ENCODE results near the gene COX10.

COX10 gene

DNA sequence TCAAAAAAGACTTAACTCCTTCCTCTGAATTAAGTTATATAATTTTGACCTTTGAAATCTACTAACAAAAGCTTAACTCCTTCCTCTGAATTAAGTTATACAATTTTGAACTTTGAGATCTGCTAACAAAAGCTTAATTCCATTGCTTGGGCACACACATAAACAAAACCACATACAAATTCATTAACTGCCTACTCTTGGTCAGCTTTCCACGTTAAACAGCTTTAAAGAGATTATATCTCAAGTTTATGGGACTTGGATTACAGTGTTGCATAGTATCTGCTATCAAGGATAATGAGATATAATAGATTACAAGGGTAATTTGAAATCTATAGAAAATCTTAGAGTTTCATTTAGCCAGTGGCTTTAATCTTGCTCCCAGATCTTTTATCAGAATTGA lies 23.5 kb downstream of the COX10 start:
- H3K4me1 ChIP-seq (ENCODE audit: control insufficient read depth, insufficient read depth, low read length, poor library complexity, severe bottlenecking) = no peaks in the 10 kb centered on the region
- H3K9me3 ChIP-seq (ENCODE audit: control insufficient read depth, low read length) = no peaks in the 10 kb centered on the region
- DNase-seq = no peak
- H3K36me3 ChIP-seq (ENCODE audit: control insufficient read depth, insufficient read depth, low read length) = no peaks in the 10 kb centered on the region
- no peak overlapping the region for H3K27ac ChIP-seq (ENCODE audit: insufficient read depth, low read length, poor library complexity, severe bottlenecking)
- H3K27me3 ChIP-seq (replicated peaks; ENCODE audit: control insufficient read depth, insufficient read depth, low read length, poor library complexity, severe bottlenecking) = no peaks in the 10 kb centered on the region
- no peak overlapping the region for H3K4me3 ChIP-seq (ENCODE audit: insufficient read depth, low read depth, low read length, poor library complexity, severe bottlenecking)

- DNase-seq = no peak
- no peak overlapping the region for H3K4me3 ChIP-seq (ENCODE audit: insufficient read depth, low read depth, low read length, poor library complexity, severe bottlenecking)
- no peaks in the 10 kb centered on the region for H3K4me1 ChIP-seq (ENCODE audit: control insufficient read depth, insufficient read depth, low read length, poor library complexity, severe bottlenecking)
- H3K27me3 ChIP-seq (replicated peaks; ENCODE audit: control insufficient read depth, insufficient read depth, low read length, poor library complexity, severe bottlenecking) = no peaks in the 10 kb centered on the region
- H3K27ac ChIP-seq (ENCODE audit: insufficient read depth, low read length, poor library complexity, severe bottlenecking) = no peak overlapping the region
- no peaks in the 10 kb centered on the region for H3K36me3 ChIP-seq (ENCODE audit: control insufficient read depth, insufficient read depth, low read length)
- H3K9me3 ChIP-seq (ENCODE audit: control insufficient read depth, low read length) = no peaks in the 10 kb centered on the region
Observed at GRCh38 chr17:14094676-14095601, 25.6 kb downstream of the COX10 start.

GRCh38 chr17:14095631-14096030 lies 26.3 kb downstream of the COX10 start:
- H3K27me3 ChIP-seq (replicated peaks; ENCODE audit: control insufficient read depth, insufficient read depth, low read length, poor library complexity, severe bottlenecking) = no peaks in the 10 kb centered on the region
- no peaks in the 10 kb centered on the region for H3K36me3 ChIP-seq (ENCODE audit: control insufficient read depth, insufficient read depth, low read length)
- DNase-seq = no peak
- no peaks in the 10 kb centered on the region for H3K4me1 ChIP-seq (ENCODE audit: control insufficient read depth, insufficient read depth, low read length, poor library complexity, severe bottlenecking)
- no peaks in the 10 kb centered on the region for H3K9me3 ChIP-seq (ENCODE audit: control insufficient read depth, low read length)
- H3K4me3 ChIP-seq (ENCODE audit: insufficient read depth, low read depth, low read length, poor library complexity, severe bottlenecking) = no peak overlapping the region
- H3K27ac ChIP-seq (ENCODE audit: insufficient read depth, low read length, poor library complexity, severe bottlenecking) = no peak overlapping the region

- Histone ChIP-seq H3K4me3 (ENCODE audit: insufficient read depth, low read depth, low read length, poor library complexity, severe bottlenecking) (no peak overlapping the region), H3K27ac (ENCODE audit: insufficient read depth, low read length, poor library complexity, severe bottlenecking) (no peak overlapping the region), H3K36me3 (ENCODE audit: control insufficient read depth, insufficient read depth, low read length) (peaks cover 5% of the 10 kb centered on the region), H3K4me1 (ENCODE audit: control insufficient read depth, insufficient read depth, low read length, poor library complexity, severe bottlenecking) (no peaks in the 10 kb centered on the region), H3K27me3 (replicated peaks; ENCODE audit: control insufficient read depth, insufficient read depth, low read length, poor library complexity, severe bottlenecking) (no peaks in the 10 kb centered on the region), H3K9me3 (ENCODE audit: control insufficient read depth, low read length) (no peaks in the 10 kb centered on the region)
- DNase-seq = no peak
Observed at GRCh38 chr17:14098246-14098645, 28.9 kb downstream of the COX10 start.

DNA sequence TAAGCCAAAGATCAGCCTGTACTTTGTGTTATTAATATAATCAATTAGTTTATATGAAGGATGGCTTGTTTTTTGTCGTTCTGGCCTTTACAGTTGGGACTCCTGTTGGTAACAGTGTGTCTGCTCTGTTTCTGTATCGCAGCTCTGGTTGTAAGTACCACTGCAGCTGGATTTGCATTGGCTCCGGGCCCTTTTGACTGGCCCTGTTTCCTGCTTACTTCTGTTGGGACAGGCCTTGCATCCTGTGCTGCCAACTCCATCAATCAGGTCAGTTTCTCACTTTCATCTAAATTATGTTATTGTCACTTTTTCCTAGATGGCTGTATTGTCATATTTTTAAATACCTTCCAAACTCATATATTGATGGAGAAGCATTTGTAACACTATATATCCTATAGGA lies 32.7 kb downstream of the COX10 start:
- Histone ChIP-seq H3K4me1 (ENCODE audit: control insufficient read depth, insufficient read depth, low read length, poor library complexity, severe bottlenecking) (no peaks in the 10 kb centered on the region), H3K36me3 (ENCODE audit: control insufficient read depth, insufficient read depth, low read length) (peaks cover 5% of the 10 kb centered on the region), H3K9me3 (ENCODE audit: control insufficient read depth, low read length) (no peaks in the 10 kb centered on the region), H3K27ac (ENCODE audit: insufficient read depth, low read length, poor library complexity, severe bottlenecking) (no peak overlapping the region), H3K27me3 (replicated peaks; ENCODE audit: control insufficient read depth, insufficient read depth, low read length, poor library complexity, severe bottlenecking) (no peaks in the 10 kb centered on the region), H3K4me3 (ENCODE audit: insufficient read depth, low read depth, low read length, poor library complexity, severe bottlenecking) (no peak overlapping the region)
- no peak for DNase-seq

DNA sequence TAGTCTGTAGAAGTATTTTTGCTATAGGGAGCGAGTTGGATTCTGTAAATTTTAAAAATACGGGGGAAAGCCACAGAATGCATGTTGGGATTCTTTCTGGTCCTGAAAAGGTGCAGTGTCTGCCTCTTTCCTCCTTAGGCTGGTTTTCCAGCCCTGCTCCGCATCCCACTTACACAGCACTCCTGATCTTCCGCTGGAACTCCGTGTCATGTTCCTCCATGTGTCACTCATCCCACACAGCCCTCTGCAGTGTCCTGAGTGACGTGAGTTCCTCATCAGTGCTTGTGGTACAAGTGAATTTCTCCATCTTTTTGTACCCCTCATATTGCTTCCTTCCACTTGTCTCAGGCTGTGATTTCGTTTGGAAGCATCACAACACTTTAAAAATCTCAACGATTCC lies 34.5 kb downstream of the COX10 start:
- Histone ChIP-seq H3K27me3 (replicated peaks; ENCODE audit: control insufficient read depth, insufficient read depth, low read length, poor library complexity, severe bottlenecking) (no peaks in the 10 kb centered on the region), H3K9me3 (ENCODE audit: control insufficient read depth, low read length) (no peaks in the 10 kb centered on the region), H3K27ac (ENCODE audit: insufficient read depth, low read length, poor library complexity, severe bottlenecking) (no peak overlapping the region)

GRCh38 chr17:14104734-14105133 lies 35.4 kb downstream of the COX10 start:
- H3K4me1 ChIP-seq (ENCODE audit: control insufficient read depth, insufficient read depth, low read length, poor library complexity, severe bottlenecking) = no peaks in the 10 kb centered on the region
- no peak overlapping the region for H3K4me3 ChIP-seq (ENCODE audit: insufficient read depth, low read depth, low read length, poor library complexity, severe bottlenecking)
- no peaks in the 10 kb centered on the region for H3K9me3 ChIP-seq (ENCODE audit: control insufficient read depth, low read length)
- H3K36me3 ChIP-seq (ENCODE audit: control insufficient read depth, insufficient read depth, low read length) = peaks cover 5% of the 10 kb centered on the region
- H3K27ac ChIP-seq (ENCODE audit: insufficient read depth, low read length, poor library complexity, severe bottlenecking) = no peak overlapping the region
- no peak for DNase-seq
- H3K27me3 ChIP-seq (replicated peaks; ENCODE audit: control insufficient read depth, insufficient read depth, low read length, poor library complexity, severe bottlenecking) = no peaks in the 10 kb centered on the region

More for the DNA sequence above, 34.5 kb downstream of the COX10 start:
- Histone ChIP-seq H3K36me3 (ENCODE audit: control insufficient read depth, insufficient read depth, low read length) (peaks cover 5% of the 10 kb centered on the region), H3K4me1 (ENCODE audit: control insufficient read depth, insufficient read depth, low read length, poor library complexity, severe bottlenecking) (no peaks in the 10 kb centered on the region), H3K4me3 (ENCODE audit: insufficient read depth, low read depth, low read length, poor library complexity, severe bottlenecking) (no peak overlapping the region)
- DNase-seq = no peak

DNA sequence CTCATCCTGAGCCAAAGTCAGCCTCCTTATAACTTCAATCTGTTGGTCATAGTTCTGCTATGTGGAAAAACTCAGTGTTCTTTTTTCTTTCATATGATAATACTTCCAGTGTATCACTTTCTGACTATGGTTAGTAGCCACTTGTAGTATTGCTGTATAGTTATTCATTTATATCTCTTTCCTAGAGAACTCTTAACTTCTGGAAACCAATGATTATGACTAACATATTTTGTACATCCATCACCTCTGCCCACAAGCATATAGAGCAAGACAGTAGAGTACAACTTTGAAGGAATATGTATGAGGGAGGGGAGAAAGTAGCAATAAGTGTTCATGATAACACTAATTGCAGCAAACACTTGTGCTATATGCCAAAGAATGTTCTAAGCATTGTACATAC lies 38.6 kb downstream of the COX10 start:
- no peaks in the 10 kb centered on the region for H3K27me3 ChIP-seq (replicated peaks; ENCODE audit: control insufficient read depth, insufficient read depth, low read length, poor library complexity, severe bottlenecking)
- DNase-seq = no peak
- no peak overlapping the region for H3K27ac ChIP-seq (ENCODE audit: insufficient read depth, low read length, poor library complexity, severe bottlenecking)
- H3K9me3 ChIP-seq (ENCODE audit: control insufficient read depth, low read length) = no peaks in the 10 kb centered on the region
- no peaks in the 10 kb centered on the region for H3K36me3 ChIP-seq (ENCODE audit: control insufficient read depth, insufficient read depth, low read length)
- no peaks in the 10 kb centered on the region for H3K4me1 ChIP-seq (ENCODE audit: control insufficient read depth, insufficient read depth, low read length, poor library complexity, severe bottlenecking)
- no peak overlapping the region for H3K4me3 ChIP-seq (ENCODE audit: insufficient read depth, low read depth, low read length, poor library complexity, severe bottlenecking)

GRCh38 chr17:14112407-14112806 lies 43.1 kb downstream of the COX10 start:
- Histone ChIP-seq H3K27ac (ENCODE audit: insufficient read depth, low read length, poor library complexity, severe bottlenecking) (no peak overlapping the region), H3K36me3 (ENCODE audit: control insufficient read depth, insufficient read depth, low read length) (no peaks in the 10 kb centered on the region), H3K4me3 (ENCODE audit: insufficient read depth, low read depth, low read length, poor library complexity, severe bottlenecking) (no peak overlapping the region), H3K9me3 (ENCODE audit: control insufficient read depth, low read length) (no peaks in the 10 kb centered on the region), H3K27me3 (replicated peaks; ENCODE audit: control insufficient read depth, insufficient read depth, low read length, poor library complexity, severe bottlenecking) (no peaks in the 10 kb centered on the region), H3K4me1 (ENCODE audit: control insufficient read depth, insufficient read depth, low read length, poor library complexity, severe bottlenecking) (no peaks in the 10 kb centered on the region)
- DNase-seq = no peak

DNA sequence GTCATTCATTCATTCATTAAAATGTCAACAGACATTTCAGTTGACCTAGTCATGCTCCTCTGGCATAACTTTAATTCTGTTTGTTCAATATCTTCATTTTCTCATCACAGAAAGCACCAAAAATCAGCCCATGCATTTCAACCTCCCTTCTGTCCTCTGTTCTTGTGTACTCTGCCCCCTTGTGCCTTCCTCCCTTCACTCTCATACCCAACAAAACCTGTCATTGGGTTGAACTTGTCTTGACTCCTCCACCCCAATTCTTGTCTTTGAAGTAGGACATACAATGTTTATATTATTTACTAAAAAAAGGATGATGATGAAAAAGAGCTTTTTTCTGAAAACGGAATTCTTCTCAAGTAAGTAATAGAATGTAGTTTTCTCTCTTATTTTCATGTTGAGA lies 43.8 kb downstream of the COX10 start:
- Histone ChIP-seq H3K9me3 (ENCODE audit: control insufficient read depth, low read length) (no peaks in the 10 kb centered on the region), H3K4me3 (ENCODE audit: insufficient read depth, low read depth, low read length, poor library complexity, severe bottlenecking) (no peak overlapping the region), H3K36me3 (ENCODE audit: control insufficient read depth, insufficient read depth, low read length) (no peaks in the 10 kb centered on the region), H3K27me3 (replicated peaks; ENCODE audit: control insufficient read depth, insufficient read depth, low read length, poor library complexity, severe bottlenecking) (no peaks in the 10 kb centered on the region), H3K27ac (ENCODE audit: insufficient read depth, low read length, poor library complexity, severe bottlenecking) (no peak overlapping the region), H3K4me1 (ENCODE audit: control insufficient read depth, insufficient read depth, low read length, poor library complexity, severe bottlenecking) (no peaks in the 10 kb centered on the region)
- no peak for DNase-seq

Measured in effector memory CD4-positive, alpha-beta T cell (primary cell).